ENCODE measurements around the gene ZBTB20. TPM values are rescaled to one million over a fixed set of nuclear protein-coding genes. Genes with fewer than 3 reads are reported as not detected.

ZBTB20 gene
- total RNA-seq, 1 donor from 2014 or later: 32.5 TPM

- no peak for TF ChIP-seq CTCF (IDR thresholded peaks at IDR 0.05; ENCODE audit: insufficient read depth, low read length, poor library complexity, severe bottlenecking)
- H3K27me3 ChIP-seq (ENCODE audit: control insufficient read depth, insufficient read depth, low read length): no peaks in the 10 kb centered on the region
- no peak for DNase-seq (ENCODE audit: low read depth)
- no peaks in the 10 kb centered on the region for H3K36me3 ChIP-seq (ENCODE audit: control insufficient read depth, insufficient read depth, low read length)
- no peak overlapping the region for H3K4me3 ChIP-seq (ENCODE audit: low read depth, low read length)
Measured at GRCh38 chr3:114333923-114334240, 813.2 kb downstream of the ZBTB20 start.

GRCh38 chr3:114333180-114333922 lies 813.7 kb downstream of the ZBTB20 start:
- Histone ChIP-seq H3K4me3 (ENCODE audit: low read depth, low read length) (no peak overlapping the region), H3K27me3 (ENCODE audit: control insufficient read depth, insufficient read depth, low read length) (no peaks in the 10 kb centered on the region), H3K36me3 (ENCODE audit: control insufficient read depth, insufficient read depth, low read length) (no peaks in the 10 kb centered on the region)
- no peak for DNase-seq (ENCODE audit: low read depth)
- no peak for TF ChIP-seq CTCF (IDR thresholded peaks at IDR 0.05; ENCODE audit: insufficient read depth, low read length, poor library complexity, severe bottlenecking)

GRCh38 chr3:114332342-114333179 lies 814.5 kb downstream of the ZBTB20 start:
- TF ChIP-seq CTCF (IDR thresholded peaks at IDR 0.05; ENCODE audit: insufficient read depth, low read length, poor library complexity, severe bottlenecking): no peak
- no peaks in the 10 kb centered on the region for H3K27me3 ChIP-seq (ENCODE audit: control insufficient read depth, insufficient read depth, low read length)
- no peak for DNase-seq (ENCODE audit: low read depth)

GRCh38 chr3:114331710-114332109 lies 815.4 kb downstream of the ZBTB20 start:
- Histone ChIP-seq H3K36me3 (ENCODE audit: control insufficient read depth, insufficient read depth, low read length) (no peaks in the 10 kb centered on the region), H3K27me3 (ENCODE audit: control insufficient read depth, insufficient read depth, low read length) (no peaks in the 10 kb centered on the region), H3K4me3 (ENCODE audit: low read depth, low read length) (no peak overlapping the region)
- TF ChIP-seq CTCF (IDR thresholded peaks at IDR 0.05; ENCODE audit: insufficient read depth, low read length, poor library complexity, severe bottlenecking): no peak
- no peak for DNase-seq (ENCODE audit: low read depth)

More at GRCh38 chr3:114332342-114333179, 814.5 kb downstream of the ZBTB20 start:
- Histone ChIP-seq H3K36me3 (ENCODE audit: control insufficient read depth, insufficient read depth, low read length) (no peaks in the 10 kb centered on the region), H3K4me3 (ENCODE audit: low read depth, low read length) (no peak overlapping the region)

- Histone ChIP-seq H3K4me3 (ENCODE audit: low read depth, low read length) (no peak overlapping the region), H3K36me3 (ENCODE audit: control insufficient read depth, insufficient read depth, low read length) (no peaks in the 10 kb centered on the region), H3K27me3 (ENCODE audit: control insufficient read depth, insufficient read depth, low read length) (no peaks in the 10 kb centered on the region)
- no peak for TF ChIP-seq CTCF (IDR thresholded peaks at IDR 0.05; ENCODE audit: insufficient read depth, low read length, poor library complexity, severe bottlenecking)
- no peak for DNase-seq (ENCODE audit: low read depth)
Measured at GRCh38 chr3:114331007-114331406, 816.1 kb downstream of the ZBTB20 start.
